Activated CD4-positive, alpha-beta T cell treated with anti-CD3 and anti-CD28 coated beads, Interleukin-2, amount 50 U/mL, for 24 hours (primary cell): ENCODE data around the gene ITGA2.
"Not testable (repeated sequence)": the region's sequence is repeated elsewhere in the genome, so short reads cannot be mapped to it uniquely, and the experiment has no call there.

ENCODE experiments used
- DNase-seq, 2 donors: peaks; one replicate each; pipeline ENCODE4 v3.0.0-alpha.2; 2020; ENCODE audit warnings: low read depth in 1 of 2, low spot score in 1 of 2

ITGA2 gene

DNA sequence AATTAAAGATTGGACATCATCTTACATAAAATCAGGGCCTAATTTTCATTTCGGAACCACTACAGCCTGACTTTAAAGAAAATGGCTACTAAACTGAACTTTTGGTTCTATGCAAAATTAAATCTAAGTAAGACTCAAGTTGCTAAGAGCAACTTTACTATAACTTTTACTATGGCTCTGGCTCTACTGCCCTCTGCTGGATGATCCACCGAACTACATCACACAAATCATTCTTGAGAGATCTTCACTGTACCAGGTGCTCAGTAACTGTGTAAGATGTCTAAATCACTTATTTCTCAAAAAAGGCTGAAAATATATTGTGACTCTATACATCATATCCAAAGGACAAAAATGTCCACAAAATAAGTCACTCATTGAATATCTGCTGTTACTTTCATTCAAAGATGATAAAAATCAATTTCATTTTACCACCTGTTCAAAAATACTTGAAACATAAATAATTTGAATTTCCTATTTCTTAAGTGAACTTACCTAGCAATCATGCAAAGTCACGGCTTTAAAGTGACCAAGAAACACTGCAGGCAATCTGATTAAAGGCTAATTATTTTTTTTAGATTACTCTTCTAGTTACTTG is 106.9 kb downstream of the ITGA2 start:
- DNase-seq, result peak; percentile 45 to 70

DNA sequence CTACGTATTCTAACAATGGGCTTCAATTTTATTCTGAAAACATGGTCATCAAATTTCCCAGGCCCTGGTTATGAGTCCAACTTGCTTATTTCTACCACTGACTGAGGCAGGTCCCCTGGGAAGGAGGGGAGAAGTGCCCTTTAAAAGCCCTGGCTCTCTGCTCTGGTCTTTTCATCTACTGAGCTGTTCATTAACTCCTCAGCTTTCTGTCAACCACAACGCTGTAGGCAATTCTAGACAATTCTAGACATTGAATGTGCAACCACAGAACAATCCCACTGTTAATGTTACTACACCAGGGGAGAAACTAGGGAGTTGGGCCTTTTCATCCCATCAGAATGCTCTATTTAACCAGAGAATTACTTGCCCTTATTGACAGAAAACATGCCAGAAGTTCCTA is 110.4 kb downstream of the ITGA2 start:
- DNase-seq, result no peak

DNA sequence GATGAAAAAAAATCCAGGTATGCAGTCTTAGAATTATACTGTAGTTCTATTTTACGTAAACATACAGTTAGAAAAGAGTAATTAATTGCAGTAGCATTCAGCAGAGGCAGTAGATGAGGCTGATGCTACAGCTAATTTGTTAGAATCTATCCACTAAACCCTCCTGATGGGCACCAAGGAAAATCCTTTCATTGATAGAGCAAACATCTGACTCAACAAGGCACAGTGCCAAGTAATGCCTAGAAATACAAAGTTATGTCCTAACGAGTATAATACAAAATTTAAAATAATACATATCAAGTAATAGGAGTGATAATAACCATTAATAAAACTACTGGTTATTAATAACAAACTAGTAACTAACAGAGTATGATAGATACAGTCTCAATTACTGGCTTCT is 111.5 kb downstream of the ITGA2 start:
- DNase-seq, result no peak

DNA sequence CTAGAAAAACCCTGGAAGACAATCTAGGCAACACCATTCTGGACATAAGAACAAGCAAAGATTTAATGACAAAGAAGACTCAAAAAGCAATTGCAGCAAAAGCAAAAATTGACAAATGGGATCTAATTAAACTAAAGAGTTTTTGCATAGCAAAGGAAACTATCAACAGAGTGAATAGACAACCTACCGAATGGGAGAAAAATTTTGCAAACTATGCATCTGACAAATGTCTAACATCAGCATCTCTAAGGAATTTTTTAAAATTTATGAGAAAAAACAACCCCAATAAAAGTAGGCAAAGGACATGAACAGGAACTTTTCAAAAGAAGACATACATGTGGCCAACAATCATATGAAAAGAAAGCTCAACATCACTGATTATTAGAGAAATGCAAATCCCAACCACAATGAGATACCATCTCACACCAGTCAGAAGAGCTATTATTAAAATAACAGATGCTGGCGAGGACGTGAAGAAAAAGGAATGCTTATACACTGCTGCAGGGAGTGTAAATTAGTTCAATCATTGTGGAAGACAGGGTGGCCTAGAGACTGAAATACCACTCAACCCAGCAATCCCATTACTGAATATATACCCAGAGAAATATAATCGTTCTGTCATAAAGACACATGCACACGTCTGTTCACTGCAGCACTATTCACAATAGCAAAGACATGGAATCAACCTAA is 116.6 kb downstream of the ITGA2 start:
- DNase-seq, result no peak

DNA sequence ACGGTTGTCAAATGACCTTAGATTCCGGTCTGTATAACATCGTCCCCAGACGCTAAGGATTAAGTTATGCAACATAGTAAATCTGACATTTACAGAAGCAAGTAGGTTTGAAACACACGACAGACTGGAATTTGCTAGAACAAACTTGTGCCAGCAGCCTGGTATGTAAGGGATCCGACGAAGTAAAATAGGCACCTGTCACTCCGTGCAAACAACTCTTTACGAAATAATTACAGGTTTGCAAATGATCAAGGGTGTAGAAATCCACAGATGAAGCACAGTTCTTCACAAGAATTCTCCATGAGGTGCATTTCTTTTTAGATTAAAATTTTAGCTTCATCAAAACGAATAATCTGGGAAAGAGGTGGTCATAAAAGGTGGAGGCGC is 119.9 kb downstream of the ITGA2 start:
- no peak for DNase-seq

DNA sequence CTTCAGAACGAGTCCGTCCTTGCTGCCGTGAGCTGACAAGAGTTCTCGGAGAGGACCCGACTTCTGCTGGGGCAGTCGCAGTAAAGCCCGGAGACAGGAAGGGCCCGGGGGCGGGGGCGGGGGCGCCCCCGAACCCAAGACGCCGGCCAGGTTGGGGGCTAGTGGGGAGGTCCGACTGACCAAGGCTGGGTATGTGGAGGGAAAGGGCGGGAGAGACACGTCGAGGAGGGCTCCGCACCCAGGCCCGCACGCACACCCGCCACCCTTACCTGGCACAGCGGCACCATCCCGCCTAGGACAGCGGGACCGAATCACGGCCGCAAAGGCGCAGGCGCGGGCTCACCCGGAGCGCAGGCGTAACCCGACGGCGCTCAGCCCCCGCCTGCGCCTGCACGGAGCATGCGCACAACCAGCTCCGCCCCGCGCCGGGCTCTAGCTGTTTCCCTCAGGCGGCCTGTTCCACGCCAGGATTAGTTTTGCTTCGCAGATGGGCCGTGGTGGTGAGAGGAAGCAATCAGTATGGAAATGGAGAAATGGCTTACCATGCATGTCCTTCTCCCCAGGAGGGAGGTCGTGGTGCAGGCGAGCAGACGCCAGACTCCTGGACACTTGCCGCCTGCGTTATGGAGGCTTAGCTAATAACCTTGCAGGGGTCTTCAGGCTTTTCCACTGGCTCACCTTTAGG is 120.4 kb downstream of the ITGA2 start, which contains the start of gene MOCS2:
MOCS2 (minus strand) TSS at position 315 of the 685 bp plus-strand sequence. CDS start 2,583 bp downstream, outside the sequence.
- DNase-seq, result peak; percentile 77 to 86

DNA sequence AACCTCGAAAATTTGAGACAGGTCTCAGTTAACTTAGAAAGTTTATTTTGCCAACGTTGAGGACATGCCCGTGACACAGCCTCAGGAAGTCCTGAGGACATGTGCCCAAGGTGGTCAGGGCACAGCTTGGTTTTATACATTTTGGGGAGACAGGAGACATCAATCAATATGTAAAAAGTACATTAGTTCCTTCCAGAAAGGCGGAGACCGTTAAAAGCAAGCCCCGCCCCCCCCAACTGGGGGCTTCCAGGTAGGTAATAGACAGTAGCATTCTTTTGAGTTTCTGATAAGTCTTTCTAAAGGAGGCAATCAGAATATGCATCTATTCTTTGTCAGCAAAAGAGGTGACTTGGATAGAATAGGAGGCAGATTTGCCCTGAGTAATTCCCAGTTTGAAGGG is 121.0 kb downstream of the ITGA2 start:
- DNase-seq, result no peak

DNA sequence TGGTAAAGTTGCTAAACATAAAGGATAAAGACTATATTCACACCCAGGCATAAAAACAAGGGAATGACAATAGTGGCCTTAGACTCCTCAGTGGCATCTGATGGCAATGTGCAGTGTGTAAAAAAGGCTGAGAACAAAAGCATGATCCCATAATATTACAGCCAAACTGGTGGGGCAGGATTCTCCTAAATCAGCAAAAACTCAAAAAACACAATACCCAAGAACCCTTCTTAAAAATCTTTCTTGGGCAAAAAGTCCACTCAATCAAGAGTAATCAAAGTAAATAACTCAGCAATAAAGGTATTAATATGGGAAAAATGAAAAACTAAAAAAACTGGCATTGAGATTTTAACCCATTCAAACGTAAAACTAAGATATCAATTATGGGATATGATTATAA is 122.0 kb downstream of the ITGA2 start:
- DNase-seq, result no peak

DNA sequence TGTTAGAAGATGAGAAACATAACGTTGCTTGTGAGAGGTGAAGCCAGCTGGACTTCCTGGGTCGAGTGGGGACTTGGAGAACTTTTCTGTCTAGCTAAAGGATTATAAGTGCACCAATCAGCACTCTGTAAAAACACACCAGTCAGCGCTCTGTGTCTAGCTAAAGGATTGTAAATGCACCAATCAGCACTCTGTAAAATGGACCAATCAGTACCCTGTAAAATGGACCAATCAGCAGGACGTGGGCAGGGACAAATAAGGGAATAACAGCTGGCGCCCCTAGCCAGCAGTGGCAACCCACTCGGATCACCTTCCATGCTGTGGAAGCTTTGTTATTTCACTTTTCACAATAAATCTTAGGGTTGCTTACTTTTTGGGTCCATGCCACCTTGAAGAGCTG is 123.2 kb downstream of the ITGA2 start:
- DNase-seq, result not testable (repeated sequence)

DNA sequence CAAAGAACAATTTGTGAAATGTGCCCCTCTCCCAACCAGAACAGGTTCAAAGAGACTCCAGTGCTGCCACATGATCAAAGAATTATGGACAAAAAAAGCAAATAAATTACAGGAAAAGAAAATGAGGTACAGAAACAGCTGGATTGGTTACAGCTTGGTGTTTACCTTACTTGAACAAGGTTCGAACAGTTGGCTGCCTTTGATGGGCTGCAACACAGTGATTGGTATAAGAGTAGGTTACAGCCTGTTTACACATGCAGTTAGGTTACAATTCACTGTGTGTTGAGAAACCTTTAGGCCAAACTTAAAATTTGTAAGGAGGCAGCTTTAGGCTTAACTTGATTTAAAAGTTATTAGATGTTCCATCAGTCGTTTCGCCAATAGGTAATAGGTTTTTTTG is 123.8 kb downstream of the ITGA2 start:
- no peak for DNase-seq

DNA sequence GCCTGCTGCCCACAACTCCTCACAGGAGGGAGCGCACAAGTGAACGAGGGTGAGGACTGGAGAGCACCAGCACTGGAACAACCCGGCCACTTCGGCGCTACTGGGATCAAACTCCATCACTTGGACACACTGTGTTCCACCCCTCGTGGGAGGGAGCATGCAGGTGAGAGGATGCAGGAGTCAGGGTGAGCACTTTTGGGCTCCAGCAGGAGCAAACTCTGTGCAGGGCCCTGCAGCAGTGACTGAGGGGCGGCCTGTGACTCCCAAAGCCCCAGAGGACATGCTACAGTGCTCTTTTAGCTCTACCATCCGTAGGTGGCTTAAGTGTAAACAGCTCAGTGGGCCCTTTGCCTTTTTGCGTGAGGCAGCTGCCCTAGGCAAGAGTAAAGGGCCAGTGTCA is 124.8 kb downstream of the ITGA2 start:
- DNase-seq, result no peak

DNA sequence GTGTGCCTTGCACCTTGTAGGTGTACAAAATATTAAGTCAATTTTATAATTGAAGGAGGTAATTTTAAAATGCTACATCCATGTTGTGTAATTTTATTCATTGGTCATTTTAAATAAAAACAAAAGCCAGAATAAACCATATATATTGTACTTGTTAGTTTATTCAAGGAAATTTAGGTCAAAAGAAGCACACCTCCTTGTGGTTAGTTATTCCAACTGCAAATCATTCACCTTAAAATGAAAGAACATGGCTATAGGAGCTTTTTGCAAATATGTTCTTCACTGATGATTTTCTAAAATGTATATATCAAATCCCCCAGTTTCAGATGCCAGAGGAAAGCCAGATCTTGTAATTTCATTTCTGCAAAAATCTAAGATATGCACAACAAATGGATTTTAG is 125.8 kb downstream of the ITGA2 start:
- DNase-seq, result no peak

DNA sequence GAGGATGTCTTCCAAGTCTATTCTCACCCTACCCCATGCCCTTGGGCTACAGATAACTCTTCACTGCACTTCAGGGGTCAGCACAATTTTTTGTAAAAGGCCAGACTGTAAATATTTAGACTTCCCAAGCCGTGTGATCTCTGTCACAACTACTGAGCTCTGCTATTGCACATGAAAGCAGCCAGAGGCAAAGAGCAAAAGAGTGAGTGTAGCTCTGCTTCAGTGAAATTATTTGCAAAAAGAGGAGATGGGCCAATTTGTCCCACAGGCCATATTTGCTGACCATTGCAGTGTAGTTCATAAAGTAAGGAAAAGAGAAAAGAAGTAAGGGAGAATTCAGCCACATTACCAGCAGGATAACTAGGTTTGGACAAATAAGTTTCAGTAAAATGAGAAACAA is 127.4 kb downstream of the ITGA2 start:
- no peak for DNase-seq

DNA sequence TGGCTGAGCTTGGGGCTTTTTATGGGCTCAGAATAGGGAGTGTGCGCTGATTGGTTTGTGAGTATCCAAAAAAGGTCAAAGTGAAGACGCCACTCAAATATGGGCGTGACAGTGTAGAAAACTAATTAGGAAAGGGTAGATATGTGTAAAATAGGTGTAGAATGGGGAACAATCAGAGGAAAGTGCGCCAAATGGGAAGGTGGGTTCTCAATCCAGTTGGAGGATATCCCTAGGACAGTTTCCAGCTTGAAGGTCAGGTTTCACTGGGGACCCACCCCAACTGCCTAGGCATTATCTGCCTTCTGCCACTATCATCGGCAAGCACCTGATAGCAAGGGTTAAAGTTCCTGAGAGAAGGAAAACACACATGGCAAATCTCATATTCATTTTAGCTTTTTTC is 129.7 kb downstream of the ITGA2 start:
- no peak for DNase-seq

DNA sequence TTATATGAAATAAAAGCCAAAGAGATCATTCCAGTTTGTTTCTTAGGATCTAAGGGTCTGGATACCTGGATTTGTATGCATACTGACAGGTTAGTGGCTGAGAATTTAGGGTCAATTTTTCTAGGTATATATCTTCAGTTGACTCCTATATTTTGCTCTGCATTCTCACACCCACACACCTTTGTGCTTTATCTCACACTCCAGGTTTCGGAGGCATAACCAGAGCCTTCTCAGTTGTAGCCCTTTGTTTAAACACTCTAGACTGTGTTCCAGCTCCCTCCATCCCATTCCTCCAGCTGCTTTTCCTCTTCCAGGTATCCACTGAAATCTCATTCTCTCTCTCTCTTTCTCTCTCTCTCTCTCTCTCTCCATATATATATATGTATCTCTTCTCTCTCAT is 131.0 kb downstream of the ITGA2 start:
- DNase-seq, result no peak

DNA sequence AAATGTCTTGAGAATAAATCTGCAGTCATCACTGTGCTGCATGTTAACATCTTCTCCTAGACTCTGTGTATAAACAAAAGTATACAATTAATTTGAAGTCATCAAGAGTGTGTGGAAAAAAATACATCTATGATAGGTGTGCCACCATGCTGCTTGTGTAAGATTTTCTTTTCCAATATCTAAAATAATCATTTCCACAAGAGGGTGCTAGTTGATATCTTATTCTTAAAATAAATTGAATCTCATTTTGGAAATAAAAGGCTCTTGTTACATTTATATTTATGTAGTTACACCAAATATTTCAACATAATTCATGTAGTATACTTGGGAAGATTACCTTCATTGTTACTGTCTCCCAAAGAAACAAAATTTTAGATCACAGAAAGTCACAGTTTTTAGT is 134.6 kb downstream of the ITGA2 start:
- no peak for DNase-seq

DNA sequence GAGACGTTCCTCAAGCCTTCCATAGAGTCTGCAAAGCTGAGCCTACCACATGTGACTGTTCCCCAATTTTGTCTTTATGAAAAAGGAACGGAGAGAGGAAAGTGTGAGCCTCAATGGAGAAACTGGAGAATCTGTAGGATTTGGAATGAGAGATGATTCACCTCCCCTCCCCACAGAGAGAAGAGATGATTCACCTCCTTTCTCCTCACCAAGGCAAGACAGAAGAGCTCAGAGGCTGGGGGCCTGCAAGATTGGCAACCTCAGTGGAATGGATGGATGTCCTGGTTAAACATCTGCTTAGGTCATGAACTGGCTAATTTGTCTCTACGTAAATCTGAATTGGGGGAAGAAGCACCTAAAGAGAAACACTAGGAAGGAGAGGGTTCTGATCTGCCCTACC is 137.4 kb downstream of the ITGA2 start:
- DNase-seq, result no peak

DNA sequence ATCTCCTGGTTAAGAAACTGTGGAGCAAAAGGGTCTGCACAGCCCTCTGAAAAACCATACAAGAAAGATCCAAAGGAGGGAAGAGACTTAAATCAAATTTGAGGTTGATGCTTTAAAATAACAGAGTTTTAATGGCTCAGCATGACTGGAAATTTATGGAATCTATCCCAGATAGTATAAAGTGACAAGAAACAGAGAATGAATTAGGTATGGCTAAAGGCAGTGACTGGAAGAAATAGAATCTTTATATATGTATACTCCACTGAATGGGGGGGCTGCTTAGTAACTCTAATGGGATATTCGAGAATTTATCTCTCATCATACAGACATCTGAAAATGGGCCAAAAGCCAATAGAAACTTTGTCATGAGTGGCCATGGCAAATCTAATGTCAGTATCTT is 138.0 kb downstream of the ITGA2 start:
- no peak for DNase-seq

DNA sequence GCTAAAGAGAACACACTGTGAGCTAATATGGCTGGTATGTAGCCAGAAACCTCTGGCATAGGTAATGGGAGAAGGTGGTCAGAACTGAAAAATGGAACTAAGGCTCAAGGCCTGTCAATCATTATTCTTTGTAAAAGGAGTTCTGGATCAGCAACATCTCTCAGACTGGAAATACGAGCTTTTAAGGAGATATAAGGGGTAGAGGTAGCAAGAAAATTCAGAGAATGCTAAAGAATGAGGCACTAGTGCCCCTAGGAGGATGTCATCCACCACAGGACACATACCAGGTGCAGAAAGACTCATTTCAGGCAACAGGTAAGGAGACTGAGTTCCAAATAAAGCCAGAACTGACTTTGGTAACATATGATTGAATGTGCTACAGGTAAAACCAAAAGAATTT is 139.3 kb downstream of the ITGA2 start:
- no peak for DNase-seq

DNA sequence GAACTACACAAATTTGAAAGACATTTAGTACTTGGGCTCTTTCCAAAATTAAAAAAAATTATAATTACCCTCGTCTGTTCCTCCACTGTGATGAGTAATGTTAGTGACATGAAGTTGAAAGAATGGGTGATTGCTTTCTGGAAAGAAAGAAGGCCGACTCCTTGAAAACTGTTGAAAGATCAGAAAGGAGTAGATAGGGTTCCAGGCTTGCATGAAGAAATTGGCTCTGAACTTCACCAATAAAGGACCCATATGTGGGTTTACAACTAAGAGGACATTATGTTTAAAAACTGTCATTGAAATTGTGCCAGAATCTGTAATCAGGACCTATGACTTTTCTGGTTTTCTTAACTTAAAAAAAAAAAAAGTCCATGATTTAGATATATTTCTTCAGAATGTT is 141.1 kb downstream of the ITGA2 start:
- DNase-seq, result no peak

DNA sequence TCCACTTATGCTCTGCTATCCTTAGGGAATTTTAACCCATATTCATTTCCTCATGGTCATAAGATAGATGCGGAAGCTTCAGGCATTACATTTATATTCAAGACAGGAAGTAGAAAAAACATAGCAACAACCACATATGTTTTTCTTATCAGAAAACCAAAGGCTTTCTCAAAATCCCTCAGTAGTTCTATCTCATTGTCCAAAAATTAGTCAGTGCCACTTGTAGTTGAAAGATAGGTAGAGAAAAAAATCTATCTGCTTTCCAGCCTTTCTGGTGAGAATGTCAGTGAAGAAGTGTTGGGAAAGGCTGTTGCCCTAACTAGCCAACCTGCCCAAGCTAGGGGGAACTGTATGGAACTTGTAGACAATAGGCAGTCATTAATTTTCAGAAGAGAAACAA is 143.9 kb downstream of the ITGA2 start:
- DNase-seq, result no peak
